GM21737 (cell line): Measurements from ENCODE around the gene ENTPD6.
"Not testable (repeated sequence)": the region's sequence is repeated elsewhere in the genome, so short reads cannot be mapped to it uniquely, and the experiment has no call there.

ENCODE experiments used
- ATAC-seq: cut with Tn5 transposase; IDR thresholded peaks from one replicate; pipeline ENCODE4 v1.9.1; 2021; ENCODE audit warnings: mild to moderate bottlenecking, moderate library complexity; ENCODE audit not compliant: unreplicated experiment

The ENTPD6 gene

GRCh38 chr20:25195014-25195961 is at the start of gene ENTPD6:
ENTPD6 (plus strand) TSS chr20:25195712; CDS start chr20:25206537, 10,825 bp downstream.
- ATAC-seq, result peak; percentile 75

DNA sequence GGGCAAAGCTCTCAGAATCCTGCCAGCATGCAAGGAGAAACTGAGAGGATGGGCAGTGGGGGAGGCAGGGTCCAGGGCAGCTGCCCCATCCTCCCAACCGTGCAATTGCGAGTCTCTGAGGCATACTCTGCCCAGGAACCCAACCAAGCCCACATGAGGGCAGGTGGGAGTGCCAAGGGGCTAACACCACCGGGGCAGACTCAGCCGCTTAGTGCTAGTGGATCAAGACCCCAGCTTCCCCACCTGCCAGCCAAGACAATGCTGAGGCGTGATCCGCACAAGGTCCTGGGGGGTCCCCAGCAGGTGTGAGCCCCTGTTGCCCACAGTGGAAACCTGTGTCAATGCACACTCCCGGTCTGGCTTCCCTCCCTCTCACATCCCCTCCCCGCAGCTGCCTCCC is 48.5 kb upstream of the ENTPD6 start:
- no peak for ATAC-seq

- no peak for ATAC-seq
Observed at GRCh38 chr20:25147716-25148115, 47.8 kb upstream of the ENTPD6 start.

- no peak for ATAC-seq
Observed at GRCh38 chr20:25148181-25148981, 47.1 kb upstream of the ENTPD6 start.

GRCh38 chr20:25148982-25149846 is 46.3 kb upstream of the ENTPD6 start:
- no peak for ATAC-seq

- ATAC-seq, result no peak
Observed at GRCh38 chr20:25150016-25150415, 45.5 kb upstream of the ENTPD6 start.

- no peak for ATAC-seq
Observed at GRCh38 chr20:25158043-25158442, 37.5 kb upstream of the ENTPD6 start.

GRCh38 chr20:25160467-25160866 is 35.0 kb upstream of the ENTPD6 start:
- ATAC-seq, result no peak

DNA sequence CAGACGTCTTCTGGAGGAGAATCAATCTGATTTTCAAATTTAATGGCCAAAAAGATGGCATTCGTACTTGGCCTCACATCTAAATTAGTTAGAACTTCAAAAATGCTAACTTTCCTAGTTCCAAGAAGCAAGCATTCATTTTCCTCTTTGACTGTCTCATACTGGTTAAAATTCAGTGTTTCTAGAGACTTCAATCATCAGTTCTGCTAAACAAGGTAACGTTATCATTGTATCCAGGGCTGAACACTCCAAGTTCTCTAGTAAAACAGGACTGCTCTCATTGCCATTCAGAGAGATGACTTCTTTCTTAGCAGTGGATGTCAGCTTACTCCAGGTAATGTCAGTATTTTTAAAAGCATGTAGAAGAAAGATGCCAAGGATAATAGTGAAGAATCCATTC is 34.6 kb upstream of the ENTPD6 start:
- ATAC-seq, result no peak

DNA sequence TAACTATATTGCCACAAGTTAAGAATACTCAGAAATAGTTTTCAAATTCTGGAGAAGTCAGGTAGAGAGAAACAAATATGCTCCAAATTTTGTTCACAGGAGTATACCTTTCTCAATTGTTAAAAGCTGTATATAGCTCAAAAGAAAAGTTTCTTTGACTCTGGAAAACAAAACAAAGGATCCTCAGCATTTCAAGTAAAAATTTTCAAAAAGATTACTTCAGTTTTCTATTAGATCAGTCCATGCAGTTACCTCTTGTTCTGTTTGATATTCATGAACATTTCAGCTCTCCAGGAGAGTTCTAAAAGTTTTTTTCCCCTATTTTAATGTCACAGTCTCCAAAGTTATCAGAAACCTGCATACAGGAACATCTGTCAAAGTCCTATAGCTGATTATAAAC is 30.4 kb upstream of the ENTPD6 start:
- ATAC-seq, result no peak

DNA sequence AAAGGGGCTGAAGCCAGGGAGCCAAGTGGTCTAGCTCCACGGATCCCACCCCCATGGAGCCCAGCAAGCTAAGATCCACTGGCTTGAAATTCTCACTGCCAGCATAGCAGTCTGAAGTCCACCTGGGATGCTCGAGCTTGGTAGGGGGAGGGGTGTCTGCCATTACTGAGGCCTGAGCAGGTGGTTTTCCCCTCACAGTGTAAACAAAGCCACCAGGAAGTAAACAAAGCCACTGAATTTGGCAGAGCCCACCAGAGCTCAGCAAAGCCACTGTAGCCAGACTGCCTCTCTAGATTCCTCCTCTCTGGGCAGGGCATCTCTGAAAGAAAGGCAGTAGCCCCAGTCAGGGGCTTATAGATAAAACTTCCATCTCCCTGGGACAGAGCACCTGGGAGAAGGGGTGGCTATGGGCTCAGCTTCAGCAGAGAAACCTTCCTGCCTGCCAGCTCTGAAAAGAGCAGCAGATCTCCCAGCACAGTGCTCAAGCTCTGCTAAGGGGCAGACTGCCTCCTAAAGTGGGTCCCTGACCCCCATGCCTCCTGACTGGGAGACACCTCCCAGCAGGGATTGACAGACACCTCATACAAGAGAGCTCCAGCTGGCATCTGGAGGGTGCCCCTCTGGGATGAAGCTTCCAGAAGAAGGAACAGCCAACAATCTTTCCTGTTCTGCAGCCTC is 29.3 kb upstream of the ENTPD6 start:
- ATAC-seq, result not testable (repeated sequence)

DNA sequence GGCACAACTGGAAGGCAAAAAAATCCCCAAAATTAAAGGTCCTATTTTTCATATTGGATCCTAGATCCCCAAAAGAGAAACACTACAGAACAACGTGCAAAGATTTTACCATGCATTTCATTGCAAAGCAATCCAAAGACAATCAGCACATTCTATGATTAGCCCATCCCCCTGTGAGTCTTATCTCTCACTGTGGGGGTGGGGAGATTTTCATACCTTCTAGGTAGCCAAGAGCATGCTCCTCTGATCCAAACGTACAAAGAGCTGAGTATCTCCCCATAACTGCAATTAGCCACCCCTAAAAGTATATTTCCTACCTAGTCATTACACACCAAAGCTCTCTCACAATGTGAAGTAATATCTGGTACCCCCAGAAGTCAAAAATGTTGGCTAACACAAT is 22.2 kb upstream of the ENTPD6 start:
- ATAC-seq, result no peak

GRCh38 chr20:25173886-25174308 is 21.6 kb upstream of the ENTPD6 start:
- no peak for ATAC-seq

GRCh38 chr20:25176184-25176583 is 19.3 kb upstream of the ENTPD6 start:
- ATAC-seq, result no peak

DNA sequence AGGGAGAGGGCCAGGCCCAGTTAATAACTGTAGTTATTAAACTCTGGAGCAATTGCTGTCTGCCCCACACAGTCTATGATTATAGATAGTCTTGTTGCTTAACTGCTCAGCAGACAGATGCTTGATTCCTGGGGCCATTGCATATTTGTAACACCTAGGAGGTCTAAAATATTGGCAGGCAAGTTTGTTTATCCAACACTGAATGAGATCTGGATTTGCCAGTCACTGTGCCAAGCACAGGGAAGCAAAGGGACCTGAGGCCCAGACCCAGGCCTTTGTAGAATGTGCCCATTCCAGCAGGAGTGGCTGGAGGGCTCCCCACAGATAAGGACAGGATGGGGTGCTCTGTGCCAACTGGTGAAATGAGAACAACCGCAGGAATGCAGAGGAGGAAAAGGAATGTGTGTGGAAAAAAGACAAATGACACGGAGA is 17.6 kb upstream of the ENTPD6 start:
- ATAC-seq, result no peak

GRCh38 chr20:25178563-25179438 is 16.7 kb upstream of the ENTPD6 start:
- no peak for ATAC-seq

GRCh38 chr20:25179439-25180089 is 15.9 kb upstream of the ENTPD6 start:
- ATAC-seq, result no peak

DNA sequence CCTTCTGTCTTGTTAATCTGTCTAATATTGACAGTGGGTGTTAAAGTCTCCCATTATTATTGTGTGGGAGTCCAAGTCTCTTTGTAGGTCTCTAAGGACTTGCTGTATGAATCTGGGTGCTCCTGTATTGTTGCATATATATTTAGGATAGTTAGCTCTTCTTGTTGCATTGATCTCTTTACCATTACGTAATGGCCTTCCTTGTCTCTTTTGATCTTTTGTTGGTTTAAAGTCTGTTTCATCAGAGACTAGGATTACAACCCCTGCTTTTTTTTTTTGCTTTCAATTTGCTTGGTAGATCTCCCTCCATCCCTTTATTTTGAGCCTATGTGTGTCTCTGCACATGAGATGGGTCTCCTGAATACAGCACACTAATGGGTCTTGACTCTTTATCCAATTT is 11.1 kb upstream of the ENTPD6 start:
- ATAC-seq, result not testable (repeated sequence)

- no peak for ATAC-seq
Observed at GRCh38 chr20:25187220-25187619, 8.3 kb upstream of the ENTPD6 start.
